Measurements from ENCODE around the gene TMEM74B.

Gene TMEM74B

GRCh38 chr20:1197801-1198200, 13.0 kb upstream of the TMEM74B start:
- DNase-seq (ENCODE audit: extremely low spot score), result no peak
- POLR2A ChIA-PET, result no interaction called here
- CTCF ChIA-PET, result no interaction called here
- no peak for TF ChIP-seq L3MBTL2 (conservative IDR thresholded peaks at IDR 0.05)
- TF ChIP-seq ARNT (IDR thresholded peaks at IDR 0.05), result no peak
- TF ChIP-seq LEF1 (IDR thresholded peaks at IDR 0.05; ENCODE audit: borderline replicate concordance), result no peak
- no peak for TF ChIP-seq FOXK2 (IDR thresholded peaks at IDR 0.05)
- TF ChIP-seq, protein P1, sequence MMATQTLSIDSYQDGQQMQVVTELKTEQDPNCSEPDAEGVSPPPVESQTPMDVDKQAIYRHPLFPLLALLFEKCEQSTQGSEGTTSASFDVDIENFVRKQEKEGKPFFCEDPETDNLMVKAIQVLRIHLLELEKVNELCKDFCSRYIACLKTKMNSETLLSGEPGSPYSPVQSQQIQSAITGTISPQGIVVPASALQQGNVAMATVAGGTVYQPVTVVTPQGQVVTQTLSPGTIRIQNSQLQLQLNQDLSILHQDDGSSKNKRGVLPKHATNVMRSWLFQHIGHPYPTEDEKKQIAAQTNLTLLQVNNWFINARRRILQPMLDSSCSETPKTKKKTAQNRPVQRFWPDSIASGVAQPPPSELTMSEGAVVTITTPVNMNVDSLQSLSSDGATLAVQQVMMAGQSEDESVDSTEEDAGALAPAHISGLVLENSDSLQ (IDR thresholded peaks at IDR 0.05), result no peak
- TF ChIP-seq ZNF384 (IDR thresholded peaks at IDR 0.05), result no peak
- TF ChIP-seq BHLHE40 (IDR thresholded peaks at IDR 0.05; ENCODE audit: borderline replicate concordance), result no peak
- no peak for TF ChIP-seq NFRKB (IDR thresholded peaks at IDR 0.05)
- TF ChIP-seq CTBP1 (IDR thresholded peaks at IDR 0.05; ENCODE audit: borderline replicate concordance), result no peak
- TF ChIP-seq FOXA1 (IDR thresholded peaks at IDR 0.05), result no peak
- TF ChIP-seq TARDBP (IDR thresholded peaks at IDR 0.05), result no peak
- no peak for TF ChIP-seq SUZ12 (IDR thresholded peaks at IDR 0.05)
- TF ChIP-seq FOXM1 (IDR thresholded peaks at IDR 0.05; ENCODE audit: borderline replicate concordance), result no peak
- no peak for TF ChIP-seq HDGF (IDR thresholded peaks at IDR 0.05; ENCODE audit: borderline replicate concordance)

DNA sequence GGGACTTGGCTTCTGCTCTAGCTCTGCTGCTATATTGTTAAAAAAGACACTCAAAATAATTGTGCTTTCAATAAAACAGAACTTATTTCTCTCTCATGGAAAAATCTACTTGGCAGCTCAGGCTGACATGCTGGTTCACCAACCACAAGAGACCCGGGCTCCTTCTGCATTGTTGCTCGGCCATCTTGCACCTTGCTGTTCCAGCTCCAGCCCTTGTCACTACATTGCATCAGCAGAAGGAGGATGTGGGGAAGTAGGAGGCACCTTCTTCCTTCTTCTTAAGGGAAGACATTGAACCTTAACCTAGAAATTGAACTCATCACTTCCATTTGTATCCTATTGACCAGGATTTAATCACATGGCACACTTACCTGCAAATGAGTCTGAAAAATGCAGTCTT, 11.9 kb upstream of the TMEM74B start:
- ChIA-PET CTCF (no interaction called here), POLR2A (no interaction called here)
- no peak for DNase-seq (ENCODE audit: extremely low spot score)
- TF ChIP-seq ARNT (IDR thresholded peaks at IDR 0.05) (no peak), SP1 (IDR thresholded peaks at IDR 0.05) (no peak), NFRKB (IDR thresholded peaks at IDR 0.05) (no peak), FOXK2 (IDR thresholded peaks at IDR 0.05) (no peak), LEF1 (IDR thresholded peaks at IDR 0.05; ENCODE audit: borderline replicate concordance) (no peak), HDGF (IDR thresholded peaks at IDR 0.05; ENCODE audit: borderline replicate concordance) (no peak), FOXA1 (IDR thresholded peaks at IDR 0.05) (no peak)
- TF ChIP-seq, protein P1 (IDR thresholded peaks at IDR 0.05), result no peak

GRCh38 chr20:1195226-1195625, 10.4 kb upstream of the TMEM74B start:
- POLR2A ChIA-PET, result no interaction called here
- DNase-seq (ENCODE audit: extremely low spot score), result no peak
- TF ChIP-seq, protein P1 (IDR thresholded peaks at IDR 0.05), result no peak
- TF ChIP-seq FOXM1 (IDR thresholded peaks at IDR 0.05; ENCODE audit: borderline replicate concordance) (no peak), ELF4 (IDR thresholded peaks at IDR 0.05) (no peak), LEF1 (IDR thresholded peaks at IDR 0.05; ENCODE audit: borderline replicate concordance) (no peak), ARNT (IDR thresholded peaks at IDR 0.05) (no peak), HDGF (IDR thresholded peaks at IDR 0.05; ENCODE audit: borderline replicate concordance) (no peak), L3MBTL2 (conservative IDR thresholded peaks at IDR 0.05) (no peak), CTBP1 (IDR thresholded peaks at IDR 0.05; ENCODE audit: borderline replicate concordance) (no peak), TARDBP (IDR thresholded peaks at IDR 0.05) (no peak), SP1 (IDR thresholded peaks at IDR 0.05) (no peak)
- CTCF ChIA-PET, result no interaction called here

GRCh38 chr20:1191299-1191698, 6.5 kb upstream of the TMEM74B start:
- CTCF ChIA-PET, result no interaction called here

DNA sequence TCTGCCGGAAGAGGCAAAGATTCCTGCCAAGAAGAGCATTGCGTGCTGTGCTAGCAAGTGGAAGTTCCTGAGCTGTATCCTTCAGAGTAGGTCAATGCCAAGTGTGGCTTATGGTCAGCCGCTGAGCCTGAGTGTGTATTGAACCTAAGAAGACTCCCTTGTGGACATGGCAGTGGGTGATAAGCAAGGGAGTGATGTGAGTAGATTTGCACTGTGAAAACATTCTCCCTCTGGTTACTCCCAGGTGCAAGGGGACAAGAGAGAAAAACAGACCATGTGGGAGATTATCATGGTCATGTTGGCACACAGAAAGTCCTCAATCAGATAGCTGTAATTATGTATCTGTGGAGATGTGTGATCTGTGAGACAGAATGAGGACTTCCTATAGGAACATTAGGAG, 6.1 kb upstream of the TMEM74B start:
- POLR2A ChIA-PET, result no interaction called here
- DNase-seq (ENCODE audit: extremely low spot score), result no peak
- CTCF ChIA-PET, result no interaction called here
- TF ChIP-seq NFRKB (IDR thresholded peaks at IDR 0.05) (no peak), ZNF384 (IDR thresholded peaks at IDR 0.05) (no peak), FOXK2 (IDR thresholded peaks at IDR 0.05) (no peak), ELF4 (IDR thresholded peaks at IDR 0.05) (no peak), SP1 (IDR thresholded peaks at IDR 0.05) (no peak), SUZ12 (IDR thresholded peaks at IDR 0.05) (no peak), ARNT (IDR thresholded peaks at IDR 0.05) (no peak), CTBP1 (IDR thresholded peaks at IDR 0.05; ENCODE audit: borderline replicate concordance) (no peak), BHLHE40 (IDR thresholded peaks at IDR 0.05; ENCODE audit: borderline replicate concordance) (no peak), L3MBTL2 (conservative IDR thresholded peaks at IDR 0.05) (no peak)
- TF ChIP-seq, protein P1 (IDR thresholded peaks at IDR 0.05), result no peak

More at GRCh38 chr20:1191299-1191698, 6.5 kb upstream of the TMEM74B start:
- TF ChIP-seq, protein P1 (IDR thresholded peaks at IDR 0.05), result no peak
- TF ChIP-seq FOXA1 (IDR thresholded peaks at IDR 0.05) (no peak), HDGF (IDR thresholded peaks at IDR 0.05; ENCODE audit: borderline replicate concordance) (no peak), LEF1 (IDR thresholded peaks at IDR 0.05; ENCODE audit: borderline replicate concordance) (no peak), FOXK2 (IDR thresholded peaks at IDR 0.05) (no peak), NFRKB (IDR thresholded peaks at IDR 0.05) (no peak), CTBP1 (IDR thresholded peaks at IDR 0.05; ENCODE audit: borderline replicate concordance) (no peak), SP1 (IDR thresholded peaks at IDR 0.05) (no peak), SUZ12 (IDR thresholded peaks at IDR 0.05) (no peak), ELF4 (IDR thresholded peaks at IDR 0.05) (no peak), TARDBP (IDR thresholded peaks at IDR 0.05) (no peak)
- POLR2A ChIA-PET, result no interaction called here
- no peak for DNase-seq (ENCODE audit: extremely low spot score)
